GM18511 (cell line): ENCODE measurements around the gene HFM1.
"Not testable (repeated sequence)": the region's sequence is repeated elsewhere in the genome, so short reads cannot be mapped to it uniquely, and the experiment has no call there.

Experiments used
- ATAC-seq: cut with Tn5 transposase; IDR thresholded peaks from one replicate; pipeline ENCODE4 v1.9.1; 2021; ENCODE audit warnings: mild to moderate bottlenecking, moderate library complexity; ENCODE audit not compliant: unreplicated experiment

The HFM1 gene, protein sequence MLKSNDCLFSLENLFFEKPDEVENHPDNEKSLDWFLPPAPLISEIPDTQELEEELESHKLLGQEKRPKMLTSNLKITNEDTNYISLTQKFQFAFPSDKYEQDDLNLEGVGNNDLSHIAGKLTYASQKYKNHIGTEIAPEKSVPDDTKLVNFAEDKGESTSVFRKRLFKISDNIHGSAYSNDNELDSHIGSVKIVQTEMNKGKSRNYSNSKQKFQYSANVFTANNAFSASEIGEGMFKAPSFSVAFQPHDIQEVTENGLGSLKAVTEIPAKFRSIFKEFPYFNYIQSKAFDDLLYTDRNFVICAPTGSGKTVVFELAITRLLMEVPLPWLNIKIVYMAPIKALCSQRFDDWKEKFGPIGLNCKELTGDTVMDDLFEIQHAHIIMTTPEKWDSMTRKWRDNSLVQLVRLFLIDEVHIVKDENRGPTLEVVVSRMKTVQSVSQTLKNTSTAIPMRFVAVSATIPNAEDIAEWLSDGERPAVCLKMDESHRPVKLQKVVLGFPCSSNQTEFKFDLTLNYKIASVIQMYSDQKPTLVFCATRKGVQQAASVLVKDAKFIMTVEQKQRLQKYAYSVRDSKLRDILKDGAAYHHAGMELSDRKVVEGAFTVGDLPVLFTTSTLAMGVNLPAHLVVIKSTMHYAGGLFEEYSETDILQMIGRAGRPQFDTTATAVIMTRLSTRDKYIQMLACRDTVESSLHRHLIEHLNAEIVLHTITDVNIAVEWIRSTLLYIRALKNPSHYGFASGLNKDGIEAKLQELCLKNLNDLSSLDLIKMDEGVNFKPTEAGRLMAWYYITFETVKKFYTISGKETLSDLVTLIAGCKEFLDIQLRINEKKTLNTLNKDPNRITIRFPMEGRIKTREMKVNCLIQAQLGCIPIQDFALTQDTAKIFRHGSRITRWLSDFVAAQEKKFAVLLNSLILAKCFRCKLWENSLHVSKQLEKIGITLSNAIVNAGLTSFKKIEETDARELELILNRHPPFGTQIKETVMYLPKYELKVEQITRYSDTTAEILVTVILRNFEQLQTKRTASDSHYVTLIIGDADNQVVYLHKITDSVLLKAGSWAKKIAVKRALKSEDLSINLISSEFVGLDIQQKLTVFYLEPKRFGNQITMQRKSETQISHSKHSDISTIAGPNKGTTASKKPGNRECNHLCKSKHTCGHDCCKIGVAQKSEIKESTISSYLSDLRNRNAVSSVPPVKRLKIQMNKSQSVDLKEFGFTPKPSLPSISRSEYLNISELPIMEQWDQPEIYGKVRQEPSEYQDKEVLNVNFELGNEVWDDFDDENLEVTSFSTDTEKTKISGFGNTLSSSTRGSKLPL (N-terminal part only)

DNA sequence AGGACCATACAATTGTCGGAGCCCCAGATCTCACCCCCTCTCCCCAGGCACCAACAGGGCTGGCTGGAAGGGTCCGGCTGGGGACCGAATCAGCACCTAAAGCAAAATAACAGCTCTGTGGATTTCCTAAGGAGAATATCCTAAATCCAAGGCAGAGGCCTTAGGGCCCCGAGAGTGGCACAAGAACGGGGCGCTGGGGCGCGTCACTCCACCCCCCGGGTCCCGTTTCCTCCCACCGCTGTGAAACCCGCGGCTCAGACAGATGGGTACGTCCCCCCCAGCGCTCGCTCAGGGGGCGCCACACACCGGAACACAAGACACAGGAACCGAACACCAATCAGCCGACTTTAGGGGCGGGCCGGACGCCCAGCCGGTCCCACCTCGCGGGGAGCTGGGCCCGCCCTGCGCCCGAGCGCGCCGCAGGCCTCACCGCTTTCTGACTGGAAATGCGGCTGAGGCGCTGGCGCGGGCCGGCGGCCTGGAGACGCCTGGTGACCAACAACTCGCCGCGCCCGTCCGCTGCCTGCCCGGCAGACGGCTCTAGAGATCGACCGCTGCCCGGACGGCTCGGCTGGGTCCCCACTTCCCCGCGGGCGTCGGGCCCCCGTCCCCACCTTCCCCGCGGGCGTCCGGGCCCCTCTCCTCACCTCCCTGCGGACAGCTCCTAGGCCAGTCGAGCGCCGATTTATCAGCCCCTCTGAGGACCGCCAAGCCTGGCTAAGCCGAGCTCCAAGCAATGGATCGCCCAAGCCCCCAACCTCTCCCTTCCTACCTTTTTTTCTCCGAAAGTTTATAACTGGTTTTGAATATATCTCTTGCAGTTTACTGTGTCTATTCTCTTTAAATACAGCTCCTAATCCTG is at the start of gene HFM1:
Gene HFM1 (minus strand): TSS at position 687 of the 862 bp plus-strand sequence. CDS start 3,755 bp downstream, outside the sequence.
- peak; percentile 94 for ATAC-seq

DNA sequence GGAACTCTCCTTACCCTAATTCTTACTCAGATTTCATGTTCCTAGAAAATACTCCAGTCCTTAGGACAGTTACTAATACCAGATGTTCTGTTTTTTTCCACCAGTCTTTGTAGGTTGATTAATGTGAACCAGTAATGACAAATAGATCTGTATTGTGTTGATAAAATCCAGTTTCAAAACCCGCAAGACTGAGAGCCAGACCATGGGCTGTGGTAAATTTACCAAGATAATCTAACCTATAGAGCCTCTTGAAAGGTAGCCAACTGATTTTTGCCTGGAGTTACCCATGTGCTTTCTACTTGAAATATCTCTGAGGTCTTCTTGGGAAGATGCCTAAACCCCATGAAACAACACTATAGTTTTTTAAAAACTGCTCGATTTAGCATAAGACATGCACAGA is 49.5 kb upstream of the HFM1 start:
- ATAC-seq, result no peak

DNA sequence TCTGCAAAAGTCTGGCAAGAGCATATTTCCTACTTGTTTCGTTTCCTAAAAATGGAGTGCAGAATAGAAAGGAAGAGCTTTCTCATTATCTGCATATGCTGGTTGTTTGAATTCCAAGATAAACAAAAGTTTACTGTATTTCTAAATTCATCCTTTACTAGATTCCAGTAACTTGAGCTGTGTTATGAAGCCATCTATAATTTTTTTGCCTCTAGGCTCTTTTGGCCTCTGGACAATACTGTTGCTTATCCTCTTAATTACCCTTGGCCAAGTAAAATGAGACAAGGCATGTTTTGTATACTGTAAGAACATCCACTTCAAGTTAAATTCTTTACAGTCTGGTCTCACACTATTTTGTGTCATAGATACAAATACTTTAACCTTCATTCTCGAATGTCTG is 45.6 kb upstream of the HFM1 start:
- ATAC-seq, result no peak

- not testable (repeated sequence) for ATAC-seq
These were observed 43.1 kb upstream of the HFM1 start for GRCh38 chr1:91447782-91448181.

DNA sequence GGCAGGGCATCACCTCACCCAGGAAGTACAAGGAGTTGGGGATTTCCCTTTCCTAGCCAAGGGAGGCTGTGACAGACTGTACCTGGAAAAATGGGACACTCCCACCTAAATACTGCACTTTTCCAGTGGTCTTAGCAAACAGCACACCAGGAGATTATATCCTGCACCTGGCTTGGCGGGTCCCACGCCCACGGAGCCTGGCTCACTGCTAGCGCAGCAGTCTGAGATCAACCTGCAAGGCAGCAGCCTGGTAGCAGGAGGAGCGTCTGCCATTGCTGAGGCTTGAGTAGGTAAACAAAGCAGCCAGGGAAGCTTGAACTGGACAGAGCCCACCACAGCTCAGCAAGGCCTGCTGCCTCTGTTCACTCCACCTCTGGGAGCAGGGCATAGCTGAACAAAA is 37.3 kb upstream of the HFM1 start:
- ATAC-seq, result not testable (repeated sequence)

GRCh38 chr1:91440847-91441246 is 36.2 kb upstream of the HFM1 start:
- no peak for ATAC-seq

GRCh38 chr1:91439016-91439415 is 34.4 kb upstream of the HFM1 start:
- ATAC-seq, result no peak

GRCh38 chr1:91428182-91428798 is 23.7 kb upstream of the HFM1 start:
- no peak for ATAC-seq

GRCh38 chr1:91427741-91428140 is 23.1 kb upstream of the HFM1 start:
- ATAC-seq, result no peak

DNA sequence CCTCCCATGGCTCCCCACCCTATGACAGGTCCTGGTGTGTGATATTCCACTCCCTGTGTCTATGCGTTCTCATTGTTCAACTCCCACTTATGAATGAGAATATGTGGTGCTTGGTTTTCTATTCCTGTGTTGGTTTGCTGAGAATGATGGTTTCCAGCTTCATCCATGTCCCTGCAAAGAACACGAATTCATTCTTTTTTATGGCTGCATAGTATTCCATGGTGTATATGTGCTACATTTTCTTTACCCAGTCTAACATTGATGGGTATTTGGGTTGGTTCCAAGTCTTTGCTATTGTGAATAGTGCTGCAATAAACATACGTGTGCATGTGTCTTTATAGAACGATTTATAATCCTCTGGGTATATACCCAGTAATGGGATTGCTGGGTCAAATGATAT is 17.9 kb upstream of the HFM1 start:
- not testable (repeated sequence) for ATAC-seq

DNA sequence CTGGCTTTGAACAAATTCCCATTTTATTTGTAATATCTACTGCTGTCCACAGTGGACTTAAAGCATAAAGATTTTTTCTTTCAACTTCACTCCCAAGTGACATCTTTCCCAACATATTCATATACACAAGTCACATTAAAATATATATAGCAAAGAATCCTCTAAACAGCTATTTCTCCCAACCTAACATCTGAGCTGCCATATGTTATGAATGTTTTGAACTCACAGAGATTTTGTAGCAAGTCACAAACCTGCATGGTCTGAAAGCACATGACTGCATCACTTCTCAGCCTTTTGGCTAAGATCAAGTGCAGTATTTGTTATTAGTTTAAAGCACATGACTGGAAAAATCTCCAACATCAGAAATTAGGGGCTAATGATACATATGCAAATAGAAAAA is 7.7 kb upstream of the HFM1 start:
- no peak for ATAC-seq

GRCh38 chr1:91406773-91407389 is 2.2 kb upstream of the HFM1 start:
- no peak for ATAC-seq

DNA sequence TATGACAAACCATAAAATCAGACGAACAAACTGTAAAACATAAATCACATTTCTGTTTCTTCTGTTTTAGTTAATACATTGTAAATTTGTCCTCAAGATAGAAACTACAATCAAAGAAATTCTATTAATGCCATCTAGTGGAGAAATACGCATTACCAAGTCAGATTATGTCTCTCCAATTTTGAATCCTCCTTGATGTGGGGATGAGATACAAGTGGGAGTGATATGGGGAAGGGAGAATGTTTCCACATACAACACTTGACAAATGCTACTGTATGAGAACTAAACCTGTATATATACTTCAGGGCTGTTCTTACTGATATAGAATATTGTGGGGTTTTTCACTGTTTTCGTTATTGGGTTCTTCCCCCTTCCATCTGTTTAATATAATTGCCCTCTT is 2.6 kb downstream of the HFM1 start:
- ATAC-seq, result no peak

- no peak for ATAC-seq
These were observed 4.4 kb downstream of the HFM1 start for GRCh38 chr1:91400133-91400725.

DNA sequence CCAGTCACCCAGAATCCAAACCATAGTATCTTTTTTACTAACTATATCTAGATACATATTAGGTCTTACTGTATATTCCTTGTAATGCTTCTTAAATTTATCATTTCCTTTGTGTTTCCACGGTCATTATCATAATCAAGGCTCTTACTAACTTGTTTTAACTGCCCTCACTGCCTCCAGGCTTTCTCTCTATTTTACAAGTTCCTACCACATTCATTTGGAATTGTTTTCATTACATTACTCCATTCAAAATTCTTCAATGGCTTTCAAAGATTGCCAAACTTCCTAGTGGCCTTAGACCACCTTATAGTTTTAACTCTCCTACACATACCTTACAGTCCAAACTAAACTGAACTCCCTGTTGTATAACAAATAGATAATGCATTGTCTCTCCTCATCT is 6.3 kb downstream of the HFM1 start:
- no peak for ATAC-seq

DNA sequence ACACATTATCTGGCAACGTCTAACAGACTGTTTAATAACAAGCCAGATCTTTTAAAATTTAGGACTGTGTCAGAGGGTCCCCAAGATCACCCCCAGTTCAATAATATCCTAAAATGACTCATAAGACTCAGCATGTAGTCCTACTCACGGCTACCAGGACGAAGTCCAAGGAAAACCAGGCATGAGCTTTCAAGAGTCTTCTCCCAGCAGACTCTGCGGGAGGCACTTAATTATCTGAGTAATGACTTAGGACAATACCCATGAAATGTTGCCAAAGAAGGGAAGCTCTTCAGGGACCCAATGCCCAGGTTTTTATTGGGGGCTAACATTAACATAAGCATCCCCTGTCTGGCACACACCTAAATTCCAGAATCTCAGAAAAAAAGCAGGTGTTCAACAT is 7.0 kb downstream of the HFM1 start:
- no peak for ATAC-seq

DNA sequence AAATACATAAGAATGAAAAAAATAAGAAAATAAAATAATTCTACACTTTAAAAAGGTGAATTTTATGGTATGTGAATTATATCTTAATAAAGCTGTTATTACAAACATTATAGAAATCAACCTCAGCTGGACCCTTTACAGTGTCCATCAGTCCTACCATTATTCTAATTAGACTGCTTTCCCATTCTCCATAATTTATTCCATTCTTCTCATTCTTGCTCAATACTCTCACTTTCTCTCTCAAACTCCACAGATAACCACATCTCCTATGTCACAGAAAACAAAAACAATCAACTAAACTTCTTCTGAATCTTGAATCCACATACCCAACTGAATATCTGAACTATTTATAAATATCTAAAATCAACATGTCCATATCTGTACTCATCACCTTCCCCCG is 11.6 kb downstream of the HFM1 start:
- no peak for ATAC-seq

- ATAC-seq, result no peak
These were observed 18.5 kb downstream of the HFM1 start for GRCh38 chr1:91386109-91386508.

GRCh38 chr1:91383456-91383855 is 21.2 kb downstream of the HFM1 start:
- no peak for ATAC-seq
